Peyer's patch (tissue), 4 donors: ENCODE measurements around the gene PRR22. TPM values are rescaled to one million over a fixed set of nuclear protein-coding genes. Genes with fewer than 3 reads are reported as not detected.

Experiments
- DNase-seq, 3 donors: peaks; one replicate each; pipeline ENCODE4 v3.0.0-alpha.2; 2017 to 2019
- H3K27ac ChIP-seq, 4 donors: fragments of 200-600 bp; sonication (generic); one replicate each; pipeline ENCODE4 v1.5.1; 2016 to 2019
- H3K27me3 ChIP-seq, 2 donors: fragments of 200-600 bp; sonication (generic); one replicate each; pipeline ENCODE4 v1.5.1; 2019
- H3K36me3 ChIP-seq, 3 donors: fragments of 200-600 bp; sonication (generic); one replicate each; pipeline ENCODE4 v1.5.1; 2016 to 2019
- H3K4me1 ChIP-seq, 4 donors: fragments of 200-600 bp; sonication (generic); one replicate each; pipeline ENCODE4 v1.5.1; 2016 to 2019
- H3K4me3 ChIP-seq, 4 donors: fragments of 200-600 bp; sonication (generic); 1 replicate in 3 of 4; 2 replicates in 1 of 4; pipeline ENCODE4 v1.5.1; 2016 to 2019; ENCODE audit warnings: mild to moderate bottlenecking in 1 of 4
- H3K9me3 ChIP-seq, 4 donors: fragments of 200-600 bp; sonication (generic); one replicate each; pipeline ENCODE4 v1.5.1; 2016 to 2019; ENCODE audit warnings: mild to moderate bottlenecking in 1 of 4
- POLR2A ChIP-seq, 2 donors: fragments of 450-650 bp; IDR thresholded peaks; one replicate each; pipeline ENCODE4 v1.5.1; 2017; ENCODE audit warnings: antibody characterized with exemption in 2 of 2, mild to moderate bottlenecking in 2 of 2, moderate library complexity in 2 of 2
- total RNA-seq, 4 donors: library from RNA; depleted of rRNA; stranded (reverse); fragments of >200 nt; gene quantifications; one replicate each; pipeline ENCODE4 v1.1.0, GENCODE V29; 2016
- TF ChIP-seq, protein P1 (sequence below), 6 experiments: fragments of 450-650 bp in 4 of 6; fragments of 200-600 bp in 2 of 6; sonication (generic) in 1 of 6; IDR thresholded peaks; one replicate each; pipeline ENCODE4 v1.5.1; 2017 to 2019; ENCODE audit warnings: antibody characterized with exemption in 6 of 6, mild to moderate bottlenecking in 3 of 6, moderate library complexity in 1 of 6

The PRR22 gene
- total RNA-seq, 4 donors from 2014 or later, result 6.5 to 21.3 (median 9.0) TPM

DNA sequence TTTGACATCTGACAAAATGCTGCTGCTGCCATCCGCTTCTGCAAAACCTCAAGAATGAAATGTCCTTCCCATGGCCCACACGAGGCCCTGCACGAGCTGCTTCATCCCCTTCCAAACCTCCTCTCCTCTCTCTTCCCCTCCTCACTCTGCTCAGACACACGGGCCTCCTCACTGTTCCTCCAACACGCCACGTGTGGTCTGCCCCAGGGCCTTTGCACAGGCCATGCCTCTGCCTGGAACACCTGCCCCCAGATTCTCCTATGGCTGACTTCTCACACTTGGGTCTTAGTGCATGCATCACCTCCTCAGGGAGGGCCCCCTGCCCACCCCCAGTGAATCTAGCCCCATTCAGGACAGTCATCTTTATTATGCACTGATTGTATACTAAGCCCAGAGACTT lies 36.2 kb upstream of the PRR22 start:
- no peaks in the 10 kb centered on the region for H3K9me3 ChIP-seq
- H3K27ac ChIP-seq, result no peak overlapping the region
- no peaks in the 10 kb centered on the region for H3K4me1 ChIP-seq
- no peak for DNase-seq
- peaks cover 0 to 10% (median 0%) of the 10 kb centered on the region in 3 donors for H3K36me3 ChIP-seq
- H3K4me3 ChIP-seq, result no peak overlapping the region
- no peaks in the 10 kb centered on the region for H3K27me3 ChIP-seq
- TF ChIP-seq, protein P1, sequence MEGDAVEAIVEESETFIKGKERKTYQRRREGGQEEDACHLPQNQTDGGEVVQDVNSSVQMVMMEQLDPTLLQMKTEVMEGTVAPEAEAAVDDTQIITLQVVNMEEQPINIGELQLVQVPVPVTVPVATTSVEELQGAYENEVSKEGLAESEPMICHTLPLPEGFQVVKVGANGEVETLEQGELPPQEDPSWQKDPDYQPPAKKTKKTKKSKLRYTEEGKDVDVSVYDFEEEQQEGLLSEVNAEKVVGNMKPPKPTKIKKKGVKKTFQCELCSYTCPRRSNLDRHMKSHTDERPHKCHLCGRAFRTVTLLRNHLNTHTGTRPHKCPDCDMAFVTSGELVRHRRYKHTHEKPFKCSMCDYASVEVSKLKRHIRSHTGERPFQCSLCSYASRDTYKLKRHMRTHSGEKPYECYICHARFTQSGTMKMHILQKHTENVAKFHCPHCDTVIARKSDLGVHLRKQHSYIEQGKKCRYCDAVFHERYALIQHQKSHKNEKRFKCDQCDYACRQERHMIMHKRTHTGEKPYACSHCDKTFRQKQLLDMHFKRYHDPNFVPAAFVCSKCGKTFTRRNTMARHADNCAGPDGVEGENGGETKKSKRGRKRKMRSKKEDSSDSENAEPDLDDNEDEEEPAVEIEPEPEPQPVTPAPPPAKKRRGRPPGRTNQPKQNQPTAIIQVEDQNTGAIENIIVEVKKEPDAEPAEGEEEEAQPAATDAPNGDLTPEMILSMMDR (IDR thresholded peaks at IDR 0.05), result no peak
- TF ChIP-seq POLR2A (IDR thresholded peaks at IDR 0.05), result no peak

DNA sequence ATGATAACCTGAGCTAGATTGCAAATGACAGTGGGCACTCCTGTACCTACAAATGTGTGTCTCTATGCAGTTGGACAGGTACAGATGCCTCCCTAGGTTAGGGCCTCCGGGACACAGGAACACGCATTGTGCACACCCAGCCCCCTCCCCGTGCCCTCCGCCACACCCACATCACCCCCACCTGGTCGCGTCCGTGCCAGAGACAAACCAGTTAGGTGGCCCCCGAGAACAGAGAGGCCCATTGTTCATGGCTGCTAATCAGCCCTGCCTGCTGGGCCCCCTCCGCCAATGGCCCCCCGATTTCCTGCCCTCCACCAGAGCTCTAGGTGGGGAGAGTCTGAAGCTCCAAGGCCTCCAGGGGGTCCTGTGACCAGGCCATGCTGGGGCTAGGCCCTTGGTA lies 34.0 kb upstream of the PRR22 start:
- Histone ChIP-seq H3K27ac (no peak overlapping the region), H3K9me3 (no peaks in the 10 kb centered on the region), H3K36me3 (no peaks in the 10 kb centered on the region), H3K4me1 (peaks cover 0 to 7% (median 0%) of the 10 kb centered on the region in 4 donors), H3K4me3 (no peak overlapping the region), H3K27me3 (no peaks in the 10 kb centered on the region)
- no peak for DNase-seq
- TF ChIP-seq POLR2A (IDR thresholded peaks at IDR 0.05), result no peak
- TF ChIP-seq, protein P1 (IDR thresholded peaks at IDR 0.05), result no peak

DNA sequence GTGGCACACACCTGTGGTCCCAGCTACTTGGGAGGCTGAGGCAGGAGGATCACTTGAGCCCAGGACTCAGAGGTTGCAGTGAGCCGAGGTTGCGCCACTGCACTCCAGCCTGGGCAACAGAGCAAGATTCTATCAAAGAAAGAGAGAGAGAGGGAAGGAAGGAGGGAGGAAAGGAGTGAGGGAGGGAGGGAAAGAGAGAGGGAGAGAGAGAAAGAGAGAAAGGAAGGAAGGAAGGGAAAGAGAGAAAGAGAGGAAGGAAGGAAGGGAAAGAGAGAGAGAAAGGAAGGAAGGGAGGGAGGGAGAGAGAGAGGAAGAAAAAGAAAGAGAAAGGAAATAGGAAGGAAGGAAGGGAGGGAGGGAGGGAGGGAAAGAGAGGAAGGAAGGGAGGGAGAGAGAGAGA lies 32.7 kb upstream of the PRR22 start:
- H3K4me1 ChIP-seq, result peaks cover 0 to 7% (median 0%) of the 10 kb centered on the region in 4 donors
- H3K4me3 ChIP-seq, result no peak overlapping the region
- H3K36me3 ChIP-seq, result no peaks in the 10 kb centered on the region
- no peaks in the 10 kb centered on the region for H3K27me3 ChIP-seq
- no peak for TF ChIP-seq POLR2A (IDR thresholded peaks at IDR 0.05)
- TF ChIP-seq, protein P1 (IDR thresholded peaks at IDR 0.05), result no peak
- no peak overlapping the region for H3K27ac ChIP-seq
- H3K9me3 ChIP-seq, result no peaks in the 10 kb centered on the region
- DNase-seq, result no peak

DNA sequence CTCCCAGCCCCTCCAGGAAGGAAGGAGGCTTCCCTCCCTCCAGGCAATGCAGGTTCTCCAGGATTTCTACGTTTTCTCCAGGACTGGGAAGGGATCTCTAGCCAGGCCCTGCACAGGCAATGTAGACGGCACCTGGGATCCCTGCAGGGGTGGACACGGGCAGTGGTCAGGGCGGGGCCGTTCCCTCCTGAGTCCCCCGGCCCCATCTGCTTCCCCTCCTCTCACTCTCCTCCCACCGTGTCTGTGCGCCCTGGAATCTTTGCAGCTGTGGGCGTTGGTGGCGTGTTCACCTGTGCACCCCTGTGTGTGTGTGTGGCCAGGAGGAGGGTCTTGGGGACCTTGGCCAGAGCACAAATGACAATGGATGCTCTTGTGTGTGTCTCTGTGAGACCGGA lies 30.3 kb upstream of the PRR22 start:
- no peak overlapping the region for H3K27ac ChIP-seq
- H3K4me3 ChIP-seq, result no peak overlapping the region
- peaks cover 0 to 7% (median 0%) of the 10 kb centered on the region in 4 donors for H3K4me1 ChIP-seq
- no peaks in the 10 kb centered on the region for H3K27me3 ChIP-seq
- H3K9me3 ChIP-seq, result no peaks in the 10 kb centered on the region
- H3K36me3 ChIP-seq, result no peaks in the 10 kb centered on the region
- no peak for TF ChIP-seq POLR2A (IDR thresholded peaks at IDR 0.05)
- TF ChIP-seq, protein P1 (IDR thresholded peaks at IDR 0.05), result no peak
- no peak for DNase-seq

- no peaks in the 10 kb centered on the region for H3K36me3 ChIP-seq
- DNase-seq, result no peak
- H3K4me1 ChIP-seq, result peaks cover 0 to 7% (median 0%) of the 10 kb centered on the region in 4 donors
- no peaks in the 10 kb centered on the region for H3K27me3 ChIP-seq
- H3K4me3 ChIP-seq, result no peak overlapping the region
- TF ChIP-seq, protein P1 (IDR thresholded peaks at IDR 0.05), result no peak
- TF ChIP-seq POLR2A (IDR thresholded peaks at IDR 0.05), result no peak
- H3K9me3 ChIP-seq, result no peaks in the 10 kb centered on the region
- no peak overlapping the region for H3K27ac ChIP-seq
Measured at GRCh38 chr19:5814123-5814851, 29.7 kb upstream of the PRR22 start.
